Tibial artery (tissue), 4 donors: ENCODE data around the gene POU3F2.

ENCODE experiments used
- DNase-seq, 2 donors: peaks; one replicate each; pipeline ENCODE4 v3.0.0-alpha.2; 2019
- H3K27ac ChIP-seq, 2 donors: fragments of 200-600 bp; sonication (generic) in 1 of 2; 1 replicate in 1 of 2; 2 replicates in 1 of 2; pipeline ENCODE4 v1.5.1; 2018 to 2019; ENCODE audit warnings: mild to moderate bottlenecking in 1 of 2
- H3K27me3 ChIP-seq, 2 donors: fragments of 200-600 bp; sonication (generic) in 1 of 2; one replicate each; pipeline versions ENCODE4 v1.5.1 to v1.6.0; 2016 to 2019
- H3K36me3 ChIP-seq, 3 donors: fragments of 200-600 bp; sonication (generic) in 2 of 3; one replicate each; pipeline ENCODE4 v1.5.1; 2016 to 2019; ENCODE audit warnings: mild to moderate bottlenecking in 2 of 3
- H3K4me1 ChIP-seq, 4 donors: fragments of 200-600 bp; sonication (generic) in 2 of 4; 1 replicate in 3 of 4; 2 replicates in 1 of 4; pipeline ENCODE4 v1.5.1; 2016 to 2019
- H3K4me3 ChIP-seq, 2 donors: fragments of 200-600 bp; sonication (generic) in 1 of 2; 1 replicate in 1 of 2; 2 replicates in 1 of 2; pipeline ENCODE4 v1.5.1; 2018 to 2019; ENCODE audit warnings: mild to moderate bottlenecking in 2 of 2
- H3K9me3 ChIP-seq, 3 donors: fragments of 200-600 bp; sonication (generic) in 1 of 3; one replicate each; pipeline ENCODE4 v1.5.1; 2016 to 2019
- CTCF ChIP-seq, 2 experiments: fragments of 200-600 bp in 1 of 2; fragments of 450-650 bp in 1 of 2; IDR thresholded peaks; one replicate each; pipeline ENCODE4 v1.5.1; 2017 to 2019; ENCODE audit warnings: antibody characterized with exemption in 2 of 2, mild to moderate bottlenecking in 1 of 2, moderate library complexity in 1 of 2
- intact Hi-C: fragments of 100-400 bp; cut with DNase I; formaldehyde crosslinking; loops from one replicate; pipeline ENCODE4 v1.15.0; 2023; ENCODE audit warnings: low total_unique reads

POU3F2 gene

GRCh38 chr6:98840385-98840784, 6.0 kb downstream of the POU3F2 start:
- no peak overlapping the region for H3K27ac ChIP-seq
- H3K4me3 ChIP-seq, result no peak overlapping the region
- peaks cover 13 to 98% of the 10 kb centered on the region in 2 donors for H3K27me3 ChIP-seq
- DNase-seq, result no peak
- peaks cover 0 to 37% (median 23%) of the 10 kb centered on the region in 4 donors for H3K4me1 ChIP-seq
- H3K9me3 ChIP-seq, result no peaks in the 10 kb centered on the region
- TF ChIP-seq CTCF (IDR thresholded peaks at IDR 0.05), result no peak
- intact Hi-C loops, result no loop called here
- H3K36me3 ChIP-seq, result no peaks in the 10 kb centered on the region

GRCh38 chr6:98840996-98841513, 6.7 kb downstream of the POU3F2 start:
- TF ChIP-seq CTCF (IDR thresholded peaks at IDR 0.05), result no peak
- intact Hi-C loops, result no loop called here
- peaks cover 16 to 97% of the 10 kb centered on the region in 2 donors for H3K27me3 ChIP-seq
- H3K4me3 ChIP-seq, result no peak overlapping the region
- H3K27ac ChIP-seq, result no peak overlapping the region
- H3K4me1 ChIP-seq, result peaks cover 0 to 35% (median 18%) of the 10 kb centered on the region in 4 donors
- no peak for DNase-seq
- no peaks in the 10 kb centered on the region for H3K36me3 ChIP-seq
- H3K9me3 ChIP-seq, result no peaks in the 10 kb centered on the region

GRCh38 chr6:98841621-98842341, 7.4 kb downstream of the POU3F2 start:
- Histone ChIP-seq H3K27ac (no peak overlapping the region), H3K4me3 (no peak overlapping the region), H3K27me3 (peaks cover 16 to 97% of the 10 kb centered on the region in 2 donors), H3K4me1 (peaks cover 0 to 32% (median 16%) of the 10 kb centered on the region in 4 donors), H3K36me3 (no peaks in the 10 kb centered on the region), H3K9me3 (no peaks in the 10 kb centered on the region)
- TF ChIP-seq CTCF (IDR thresholded peaks at IDR 0.05), result no peak
- intact Hi-C loops, result no loop called here
- no peak for DNase-seq

GRCh38 chr6:98842342-98843180, 8.2 kb downstream of the POU3F2 start:
- Histone ChIP-seq H3K36me3 (no peaks in the 10 kb centered on the region), H3K4me1 (peaks cover 0 to 33% (median 18%) of the 10 kb centered on the region in 4 donors), H3K4me3 (no peak overlapping the region), H3K27ac (no peak overlapping the region), H3K27me3 (peaks cover 13 to 97% of the 10 kb centered on the region in 2 donors), H3K9me3 (no peaks in the 10 kb centered on the region)
- DNase-seq, result no peak
- intact Hi-C loops, result no loop called here
- no peak for TF ChIP-seq CTCF (IDR thresholded peaks at IDR 0.05)

GRCh38 chr6:98843271-98844243, 9.2 kb downstream of the POU3F2 start:
- H3K27me3 ChIP-seq, result peaks cover 9 to 97% of the 10 kb centered on the region in 2 donors

More at GRCh38 chr6:98843271-98844243, 9.2 kb downstream of the POU3F2 start:
- peaks cover 0 to 43% (median 27%) of the 10 kb centered on the region in 4 donors for H3K4me1 ChIP-seq
- H3K9me3 ChIP-seq, result no peaks in the 10 kb centered on the region
- intact Hi-C loops, result no loop called here
- DNase-seq, result peak in 1 of 2 donors; percentile 66
- H3K36me3 ChIP-seq, result no peaks in the 10 kb centered on the region
- no peak for TF ChIP-seq CTCF (IDR thresholded peaks at IDR 0.05)
- H3K27ac ChIP-seq, result no peak overlapping the region
- H3K4me3 ChIP-seq, result no peak overlapping the region
